C4-2B (cell line): ENCODE data around the gene MYO1C.

Source experiments
- CTCF ChIP-seq: fragments of 450-650 bp; conservative IDR thresholded peaks from 2 replicates; pipeline ENCODE4 v1.5.1; 2017; ENCODE audit warnings: mild to moderate bottlenecking
- ZFX ChIP-seq: fragments of 450-650 bp; IDR thresholded peaks from 2 replicates; pipeline ENCODE4 v1.6.1; 2017

GRCh38 chr17:1484060-1484535 lies 8.4 kb downstream of the MYO1C start:
- TF ChIP-seq CTCF, result no peak
- TF ChIP-seq ZFX, result no peak
